Measurements from ENCODE around the gene DHH.

DHH gene

DNA sequence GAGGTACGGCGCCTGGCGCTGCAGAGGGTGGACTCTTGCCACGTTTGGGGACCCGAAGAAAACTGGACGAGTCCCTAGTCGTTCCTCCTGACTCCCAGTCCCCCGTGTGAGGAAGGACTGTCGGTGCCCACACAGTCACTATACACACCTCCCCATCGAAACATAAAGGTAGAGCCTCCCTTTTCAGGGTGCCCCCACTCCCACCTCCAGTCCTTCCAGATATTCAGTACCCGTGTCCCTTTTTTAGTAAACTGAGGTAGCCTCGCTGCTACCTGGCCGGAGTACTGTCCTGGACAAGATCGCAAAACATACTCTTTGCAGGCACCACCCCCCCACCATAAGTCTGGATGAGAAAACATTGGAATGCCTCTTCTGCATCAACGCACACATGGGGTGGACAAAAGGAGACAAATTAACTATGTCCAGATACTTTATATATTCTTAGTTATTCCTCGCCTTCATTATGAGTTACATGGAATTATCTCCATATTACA is 33.4 kb downstream of the DHH start:
- H3K9ac ChIP-seq (ENCODE audit: low read depth, low read length), result peak overlapping the region; percentile 97
- peaks cover 5% of the 10 kb centered on the region for H3K36me3 ChIP-seq (ENCODE audit: control insufficient read depth, insufficient read depth, low read length)
- H3K9me3 ChIP-seq (ENCODE audit: control insufficient read depth, insufficient read depth, low read length), result no peaks in the 10 kb centered on the region
- no peaks in the 10 kb centered on the region for H3K27me3 ChIP-seq (ENCODE audit: control insufficient read depth, insufficient read depth, low read length)
- H3K4me1 ChIP-seq (ENCODE audit: control insufficient read depth, insufficient read depth, low read length), result peaks cover 16% of the 10 kb centered on the region
- H3K4me3 ChIP-seq (ENCODE audit: low read depth, low read length), result peak overlapping the region; percentile 85

DNA sequence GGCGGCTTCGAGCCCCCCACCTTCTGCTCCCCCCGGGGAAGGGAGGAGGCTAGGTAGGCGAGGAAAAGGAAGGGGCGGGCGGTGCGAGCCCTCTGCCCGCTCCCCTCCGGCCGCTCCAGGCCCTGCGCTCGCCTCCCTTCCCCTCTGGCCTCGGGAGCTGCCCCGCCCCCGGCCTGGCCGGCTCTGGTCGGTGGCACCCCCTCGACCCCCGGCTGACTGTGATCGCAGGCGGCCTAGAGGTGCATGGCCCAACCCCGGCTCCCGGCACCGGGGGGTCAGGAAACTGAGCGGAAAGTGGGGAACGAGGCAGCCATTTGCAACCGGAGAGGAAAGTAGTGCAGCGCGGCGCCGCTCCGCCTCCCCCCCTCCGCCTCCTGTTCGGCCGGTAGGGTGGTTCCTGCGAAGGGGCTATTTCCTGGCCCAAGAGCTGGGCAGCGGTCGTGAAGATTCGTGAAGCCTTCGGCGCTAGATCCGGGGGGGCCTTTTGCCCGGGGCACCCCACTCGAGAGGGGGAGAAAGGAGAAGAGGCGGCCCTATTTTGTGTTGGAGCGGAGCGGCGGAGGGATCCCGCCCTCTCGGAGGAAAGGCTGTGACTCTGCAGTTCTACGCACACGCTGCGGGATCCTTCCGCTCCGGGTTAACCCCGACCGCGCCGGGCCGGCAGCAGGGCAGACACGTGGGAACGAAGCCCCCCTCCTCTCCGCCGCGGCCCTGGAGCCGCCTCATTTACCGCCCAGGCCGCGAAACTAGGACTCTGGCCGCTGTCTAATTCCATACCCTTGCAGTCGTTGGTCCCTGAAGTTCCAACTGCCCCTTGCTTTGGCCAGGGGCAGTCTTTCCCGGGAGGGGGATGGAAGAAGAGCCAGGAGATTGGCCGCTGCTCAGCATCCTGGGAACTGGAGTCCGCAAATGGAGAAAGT is 34.1 kb downstream of the DHH start, which contains the start of gene KMT2D:
KMT2D (minus strand) TSS at position 558 of the 920 bp plus-strand sequence. CDS start 5,470 bp downstream, outside the sequence.
- H3K4me3 ChIP-seq (ENCODE audit: low read depth, low read length), result peak within 1 kb of the TSS; percentile 85
- peaks cover 5% of the 10 kb centered on the region for H3K36me3 ChIP-seq (ENCODE audit: control insufficient read depth, insufficient read depth, low read length)
- no peaks in the 10 kb centered on the region for H3K27me3 ChIP-seq (ENCODE audit: control insufficient read depth, insufficient read depth, low read length)
- peak within 1 kb of the TSS; percentile 97 for H3K9ac ChIP-seq (ENCODE audit: low read depth, low read length)
- H3K9me3 ChIP-seq (ENCODE audit: control insufficient read depth, insufficient read depth, low read length), result no peaks in the 10 kb centered on the region
- H3K4me1 ChIP-seq (ENCODE audit: control insufficient read depth, insufficient read depth, low read length), result peaks cover 23% of the 10 kb centered on the region

DNA sequence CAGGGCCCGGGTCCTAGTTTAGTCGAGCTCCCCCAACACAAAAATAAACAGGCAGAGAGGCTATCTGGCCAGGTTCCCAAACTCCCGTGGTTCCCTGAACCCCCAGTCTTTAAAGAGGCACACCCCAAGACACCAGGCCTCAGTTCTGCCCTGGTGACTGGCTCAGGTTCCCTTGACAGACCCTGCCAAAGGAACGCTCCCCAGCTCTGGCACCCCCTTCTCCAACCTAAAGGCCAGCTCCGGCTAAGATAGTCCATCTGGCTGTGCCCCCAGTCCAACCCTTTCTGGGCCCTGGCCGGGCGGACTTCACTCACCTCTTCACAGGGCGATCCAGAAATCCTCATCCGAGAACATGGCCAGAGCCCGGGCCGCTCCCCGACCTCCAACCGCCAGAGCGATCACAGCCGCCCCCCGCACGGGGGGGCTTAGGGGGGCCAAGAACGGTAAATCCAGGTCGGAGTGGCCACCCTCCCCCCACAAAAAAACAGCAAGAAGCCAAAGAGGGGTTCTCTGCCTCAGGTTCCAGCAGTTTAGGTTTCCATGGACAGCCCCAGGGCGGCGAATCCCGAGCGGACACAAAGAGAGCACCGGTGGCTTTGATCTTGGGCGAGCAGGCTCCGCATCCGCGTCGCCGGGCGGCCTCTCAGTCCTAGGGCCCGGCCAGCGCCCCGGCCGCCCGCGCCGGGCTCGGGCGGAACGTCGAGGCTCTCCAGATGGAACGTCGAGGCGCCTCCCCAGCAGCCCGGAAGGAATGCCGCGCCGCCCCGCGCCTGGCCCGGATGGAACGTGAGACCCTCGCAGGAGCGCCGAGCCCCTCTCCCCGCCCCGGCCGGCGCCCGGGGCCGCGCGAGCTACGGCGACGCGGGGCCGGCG is 35.1 kb downstream of the DHH start:
- peak overlapping the region; percentile 85 for H3K4me3 ChIP-seq (ENCODE audit: low read depth, low read length)
- H3K9me3 ChIP-seq (ENCODE audit: control insufficient read depth, insufficient read depth, low read length), result no peaks in the 10 kb centered on the region
- peaks cover 5% of the 10 kb centered on the region for H3K36me3 ChIP-seq (ENCODE audit: control insufficient read depth, insufficient read depth, low read length)
- H3K4me1 ChIP-seq (ENCODE audit: control insufficient read depth, insufficient read depth, low read length), result peaks cover 23% of the 10 kb centered on the region
- no peaks in the 10 kb centered on the region for H3K27me3 ChIP-seq (ENCODE audit: control insufficient read depth, insufficient read depth, low read length)
- peak overlapping the region; percentile 97 for H3K9ac ChIP-seq (ENCODE audit: low read depth, low read length)

- H3K27me3 ChIP-seq (ENCODE audit: control insufficient read depth, insufficient read depth, low read length), result no peaks in the 10 kb centered on the region
- H3K9me3 ChIP-seq (ENCODE audit: control insufficient read depth, insufficient read depth, low read length), result no peaks in the 10 kb centered on the region
- peak overlapping the region; percentile 97 for H3K9ac ChIP-seq (ENCODE audit: low read depth, low read length)
- peaks cover 23% of the 10 kb centered on the region for H3K4me1 ChIP-seq (ENCODE audit: control insufficient read depth, insufficient read depth, low read length)
- peaks cover 10% of the 10 kb centered on the region for H3K36me3 ChIP-seq (ENCODE audit: control insufficient read depth, insufficient read depth, low read length)
- peak overlapping the region; percentile 85 for H3K4me3 ChIP-seq (ENCODE audit: low read depth, low read length)
Observed at GRCh38 chr12:49059045-49059298, 35.6 kb downstream of the DHH start.

- Histone ChIP-seq H3K9me3 (ENCODE audit: control insufficient read depth, insufficient read depth, low read length) (no peaks in the 10 kb centered on the region), H3K27me3 (ENCODE audit: control insufficient read depth, insufficient read depth, low read length) (no peaks in the 10 kb centered on the region), H3K4me3 (ENCODE audit: low read depth, low read length) (peak overlapping the region; percentile 85), H3K4me1 (ENCODE audit: control insufficient read depth, insufficient read depth, low read length) (peaks cover 23% of the 10 kb centered on the region), H3K9ac (ENCODE audit: low read depth, low read length) (peak overlapping the region; percentile 97), H3K36me3 (ENCODE audit: control insufficient read depth, insufficient read depth, low read length) (peaks cover 10% of the 10 kb centered on the region)
Observed at GRCh38 chr12:49058366-49059044, 36.1 kb downstream of the DHH start.

- Histone ChIP-seq H3K27me3 (ENCODE audit: control insufficient read depth, insufficient read depth, low read length) (no peaks in the 10 kb centered on the region), H3K4me3 (ENCODE audit: low read depth, low read length) (peak overlapping the region; percentile 85), H3K9me3 (ENCODE audit: control insufficient read depth, insufficient read depth, low read length) (no peaks in the 10 kb centered on the region), H3K9ac (ENCODE audit: low read depth, low read length) (peak overlapping the region; percentile 8), H3K4me1 (ENCODE audit: control insufficient read depth, insufficient read depth, low read length) (peaks cover 23% of the 10 kb centered on the region), H3K36me3 (ENCODE audit: control insufficient read depth, insufficient read depth, low read length) (peaks cover 17% of the 10 kb centered on the region)
Observed at GRCh38 chr12:49057888-49058287, 36.7 kb downstream of the DHH start.

- no peaks in the 10 kb centered on the region for H3K27me3 ChIP-seq (ENCODE audit: control insufficient read depth, insufficient read depth, low read length)
- peaks cover 34% of the 10 kb centered on the region for H3K36me3 ChIP-seq (ENCODE audit: control insufficient read depth, insufficient read depth, low read length)
- H3K4me1 ChIP-seq (ENCODE audit: control insufficient read depth, insufficient read depth, low read length), result peaks cover 23% of the 10 kb centered on the region
- H3K4me3 ChIP-seq (ENCODE audit: low read depth, low read length), result peak overlapping the region; percentile 37
- H3K9me3 ChIP-seq (ENCODE audit: control insufficient read depth, insufficient read depth, low read length), result no peaks in the 10 kb centered on the region
- peak overlapping the region; percentile 60 for H3K9ac ChIP-seq (ENCODE audit: low read depth, low read length)
Observed at GRCh38 chr12:49055978-49056754, 38.4 kb downstream of the DHH start.

GRCh38 chr12:49055092-49055491 is 39.5 kb downstream of the DHH start:
- H3K4me3 ChIP-seq (ENCODE audit: low read depth, low read length), result no peak overlapping the region
- no peaks in the 10 kb centered on the region for H3K9me3 ChIP-seq (ENCODE audit: control insufficient read depth, insufficient read depth, low read length)
- H3K36me3 ChIP-seq (ENCODE audit: control insufficient read depth, insufficient read depth, low read length), result peaks cover 42% of the 10 kb centered on the region
- H3K9ac ChIP-seq (ENCODE audit: low read depth, low read length), result no peak overlapping the region
- H3K27me3 ChIP-seq (ENCODE audit: control insufficient read depth, insufficient read depth, low read length), result no peaks in the 10 kb centered on the region
- H3K4me1 ChIP-seq (ENCODE audit: control insufficient read depth, insufficient read depth, low read length), result peaks cover 23% of the 10 kb centered on the region

GRCh38 chr12:49054524-49054923 is 40.1 kb downstream of the DHH start:
- peaks cover 23% of the 10 kb centered on the region for H3K4me1 ChIP-seq (ENCODE audit: control insufficient read depth, insufficient read depth, low read length)
- no peak overlapping the region for H3K9ac ChIP-seq (ENCODE audit: low read depth, low read length)
- no peak overlapping the region for H3K4me3 ChIP-seq (ENCODE audit: low read depth, low read length)
- no peaks in the 10 kb centered on the region for H3K27me3 ChIP-seq (ENCODE audit: control insufficient read depth, insufficient read depth, low read length)
- no peaks in the 10 kb centered on the region for H3K9me3 ChIP-seq (ENCODE audit: control insufficient read depth, insufficient read depth, low read length)
- peaks cover 45% of the 10 kb centered on the region for H3K36me3 ChIP-seq (ENCODE audit: control insufficient read depth, insufficient read depth, low read length)

DNA sequence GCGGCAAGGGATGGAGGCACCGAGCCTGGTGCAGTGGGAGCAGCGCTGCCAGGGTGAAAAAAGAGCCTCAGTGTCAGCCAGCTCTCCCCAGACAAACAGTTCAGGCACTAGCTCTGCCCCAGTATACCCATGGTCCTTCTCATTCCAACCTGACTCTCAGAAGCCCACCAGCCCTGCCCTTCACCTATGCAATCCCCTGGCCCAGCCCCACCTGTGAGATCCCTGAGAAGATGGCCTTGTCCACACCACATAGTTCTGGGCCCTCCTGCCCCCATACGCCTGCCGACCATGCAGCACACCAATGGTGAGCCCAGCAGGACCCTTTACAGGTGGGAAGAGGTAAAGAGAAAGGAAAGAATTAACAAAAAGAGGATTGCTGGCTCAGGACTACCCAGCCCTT is 40.5 kb downstream of the DHH start:
- H3K9ac ChIP-seq (ENCODE audit: low read depth, low read length), result no peak overlapping the region
- no peaks in the 10 kb centered on the region for H3K27me3 ChIP-seq (ENCODE audit: control insufficient read depth, insufficient read depth, low read length)

More for the DNA sequence above, 40.5 kb downstream of the DHH start:
- Histone ChIP-seq H3K9me3 (ENCODE audit: control insufficient read depth, insufficient read depth, low read length) (no peaks in the 10 kb centered on the region), H3K4me1 (ENCODE audit: control insufficient read depth, insufficient read depth, low read length) (peaks cover 23% of the 10 kb centered on the region), H3K36me3 (ENCODE audit: control insufficient read depth, insufficient read depth, low read length) (peaks cover 50% of the 10 kb centered on the region), H3K4me3 (ENCODE audit: low read depth, low read length) (no peak overlapping the region)
